HepG2 (cell line): ENCODE data around the gene GSTP1. TPM values are rescaled to one million over a fixed set of nuclear protein-coding genes. Genes with fewer than 3 reads are reported as not detected.

ENCODE experiments used
- BRCA1 ChIP-seq: sonication (generic); formaldehyde crosslinking; IDR thresholded peaks from 2 replicates; pipeline ENCODE4 v1.4.0; 2020; ENCODE audit warnings: missing genetic modification reagents
- HNF4A ChIP-seq: sonication (generic); formaldehyde crosslinking; IDR thresholded peaks from 2 replicates; pipeline ENCODE4 v1.4.0; 2020; ENCODE audit warnings: missing genetic modification reagents
- IKZF1 ChIP-seq: fragments of 450-650 bp; IDR thresholded peaks from 2 replicates; pipeline ENCODE4 v1.7.1; 2016
- MTF1 ChIP-seq: sonication (generic); formaldehyde crosslinking; IDR thresholded peaks from 2 replicates; pipeline ENCODE4 v1.5.0; 2020; ENCODE audit warnings: missing genetic modification reagents
- RORA ChIP-seq: sonication (generic); formaldehyde crosslinking; IDR thresholded peaks from 2 replicates; pipeline ENCODE4 v1.5.0; 2020; ENCODE audit warnings: mild to moderate bottlenecking, missing genetic modification reagents, moderate library complexity
- ZNF557 ChIP-seq: sonication (generic); formaldehyde crosslinking; IDR thresholded peaks from 2 replicates; pipeline ENCODE4 v1.4.0; 2020; ENCODE audit warnings: missing genetic modification reagents
- ZNF563 ChIP-seq: sonication (generic); formaldehyde crosslinking; IDR thresholded peaks from 2 replicates; pipeline ENCODE4 v1.8.0; 2022; ENCODE audit warnings: mild to moderate bottlenecking, moderate library complexity, missing genetic modification reagents
- polyA plus RNA-seq, 8 experiments: library from polyadenylated mRNA; depleted of rRNA in 3 of 8; stranded (reverse) in 7 of 8; unstranded in 1 of 8; fragments of >200 nt; fragmentation: Illumina TruSeq in 4 of 8; extraction: Trizol in 4 of 8; gene quantifications; 2 replicates each; pipeline versions ENCODE4 v1.2.1 to v1.2.3, GENCODE V29; 2011 to 2016; ENCODE audit warnings: low read depth in 4 of 8, missing spikeins in 1 of 8, mixed read lengths in 1 of 8; ENCODE audit not compliant: insufficient read depth in 1 of 8
- total RNA-seq, 5 experiments: library from RNA; depleted of rRNA; stranded (reverse); fragments of >200 nt; fragmentation: Illumina TruSeq; extraction: Trizol; gene quantifications; 2 replicates each; pipeline ENCODE4 v1.2.3, GENCODE V29; 2016; ENCODE audit warnings: low read depth in 1 of 5
- TF ChIP-seq, protein P1 (sequence below): sonication (generic); formaldehyde crosslinking; IDR thresholded peaks from 2 replicates; pipeline ENCODE4 v1.4.0; 2020; ENCODE audit warnings: mild to moderate bottlenecking, missing genetic modification reagents
- TF ChIP-seq, protein P2 (sequence below): sonication (generic); formaldehyde crosslinking; IDR thresholded peaks from 2 replicates; pipeline ENCODE4 v1.4.0; 2020; ENCODE audit warnings: mild to moderate bottlenecking, missing genetic modification reagents
- TF ChIP-seq, protein P3 (sequence below): sonication (generic); formaldehyde crosslinking; IDR thresholded peaks from 2 replicates; pipeline ENCODE4 v1.8.0; 2022; ENCODE audit warnings: mild to moderate bottlenecking, missing genetic modification reagents, moderate library complexity
- TF ChIP-seq, protein P4 (sequence below): sonication (generic); formaldehyde crosslinking; IDR thresholded peaks from 2 replicates; pipeline ENCODE4 v1.5.1; 2020; ENCODE audit warnings: missing genetic modification reagents, mild to moderate bottlenecking, borderline replicate concordance
- TF ChIP-seq, protein P5 (sequence below): sonication (generic); formaldehyde crosslinking; IDR thresholded peaks from 2 replicates; pipeline ENCODE4 v1.8.0; 2022; ENCODE audit warnings: missing genetic modification reagents, mild to moderate bottlenecking, moderate library complexity, borderline replicate concordance
- TF ChIP-seq, protein P6 (sequence below): sonication (generic); formaldehyde crosslinking; IDR thresholded peaks from 2 replicates; pipeline ENCODE4 v1.5.1; 2020; ENCODE audit warnings: mild to moderate bottlenecking, missing genetic modification reagents, moderate library complexity
- TF ChIP-seq, protein P7 (sequence below): sonication (generic); formaldehyde crosslinking; IDR thresholded peaks from 2 replicates; pipeline ENCODE4 v1.8.0; 2022; ENCODE audit warnings: missing genetic modification reagents, mild to moderate bottlenecking, borderline replicate concordance

The GSTP1 gene
- total and polyA plus RNA-seq, 2 of the 13 experiments (the other 11 are each of a cell fraction or from before 2014, with no cell fraction given): not detected

DNA sequence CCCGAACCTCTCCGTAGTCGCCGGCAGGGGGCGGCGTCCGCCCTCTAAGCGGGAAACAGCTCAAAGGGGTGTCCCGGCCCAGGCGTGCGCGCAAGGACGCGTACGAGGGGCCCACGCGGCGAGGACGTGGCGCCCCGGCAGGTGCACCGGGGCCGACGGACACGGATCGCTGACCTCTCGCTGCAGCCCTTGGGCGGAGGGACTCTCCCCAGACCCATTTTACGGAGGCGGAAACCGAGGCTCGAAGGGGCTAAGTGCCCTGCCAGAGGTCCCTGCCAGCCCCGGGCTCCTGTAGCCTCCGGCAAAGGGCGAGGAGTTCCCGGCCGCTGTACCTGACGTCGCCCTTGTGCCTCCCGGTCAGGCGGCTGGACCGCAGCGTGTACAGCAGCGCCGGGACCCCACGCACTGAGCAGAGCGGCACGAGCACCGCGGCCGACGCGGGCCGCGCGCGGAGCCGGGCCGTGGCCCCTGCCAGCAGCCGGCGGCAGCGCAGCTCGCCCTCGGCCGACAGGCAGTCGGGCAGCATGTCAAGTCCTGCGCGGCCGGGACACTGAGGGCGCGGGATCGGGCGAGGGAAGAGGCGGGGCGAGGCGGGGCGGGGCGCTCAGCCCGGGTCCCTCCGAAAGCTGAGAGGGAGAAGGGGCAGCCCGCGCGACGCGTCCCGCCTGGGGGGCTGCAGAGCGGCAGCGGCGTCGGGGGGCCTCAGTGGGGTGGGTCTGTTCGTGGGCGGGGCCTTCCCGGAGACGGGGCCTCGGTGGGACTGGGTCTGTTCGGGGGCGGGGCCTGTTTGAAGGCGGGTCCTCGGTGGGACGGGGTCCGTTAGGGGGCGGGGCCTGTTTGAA lies 46.0 kb downstream of the GSTP1 start, which contains the start of gene NUDT8 (continued):
- TF ChIP-seq, protein P1, sequence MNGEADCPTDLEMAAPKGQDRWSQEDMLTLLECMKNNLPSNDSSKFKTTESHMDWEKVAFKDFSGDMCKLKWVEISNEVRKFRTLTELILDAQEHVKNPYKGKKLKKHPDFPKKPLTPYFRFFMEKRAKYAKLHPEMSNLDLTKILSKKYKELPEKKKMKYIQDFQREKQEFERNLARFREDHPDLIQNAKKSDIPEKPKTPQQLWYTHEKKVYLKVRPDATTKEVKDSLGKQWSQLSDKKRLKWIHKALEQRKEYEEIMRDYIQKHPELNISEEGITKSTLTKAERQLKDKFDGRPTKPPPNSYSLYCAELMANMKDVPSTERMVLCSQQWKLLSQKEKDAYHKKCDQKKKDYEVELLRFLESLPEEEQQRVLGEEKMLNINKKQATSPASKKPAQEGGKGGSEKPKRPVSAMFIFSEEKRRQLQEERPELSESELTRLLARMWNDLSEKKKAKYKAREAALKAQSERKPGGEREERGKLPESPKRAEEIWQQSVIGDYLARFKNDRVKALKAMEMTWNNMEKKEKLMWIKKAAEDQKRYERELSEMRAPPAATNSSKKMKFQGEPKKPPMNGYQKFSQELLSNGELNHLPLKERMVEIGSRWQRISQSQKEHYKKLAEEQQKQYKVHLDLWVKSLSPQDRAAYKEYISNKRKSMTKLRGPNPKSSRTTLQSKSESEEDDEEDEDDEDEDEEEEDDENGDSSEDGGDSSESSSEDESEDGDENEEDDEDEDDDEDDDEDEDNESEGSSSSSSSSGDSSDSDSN (CRISPR knock-in tag): peak; percentile 68; the same call in 1 of the 2 replicates
- TF ChIP-seq BRCA1 (0 out of 2 replicates have a peak, but pooled peaks have one; percentile 38), IKZF1 (no peak), MTF1 (0 out of 2 replicates have a peak, but pooled peaks have one; percentile 72), HNF4A (CRISPR knock-in tag) (peak; percentile 38; the same call in 1 of the 2 replicates), ZNF563 (CRISPR knock-in tag) (peak; percentile 74; the same call in 1 of the 2 replicates), RORA (CRISPR knock-in tag) (no peak), ZNF557 (CRISPR knock-in tag) (peak; percentile 79; the same call in 1 of the 2 replicates)
- TF ChIP-seq, protein P2, sequence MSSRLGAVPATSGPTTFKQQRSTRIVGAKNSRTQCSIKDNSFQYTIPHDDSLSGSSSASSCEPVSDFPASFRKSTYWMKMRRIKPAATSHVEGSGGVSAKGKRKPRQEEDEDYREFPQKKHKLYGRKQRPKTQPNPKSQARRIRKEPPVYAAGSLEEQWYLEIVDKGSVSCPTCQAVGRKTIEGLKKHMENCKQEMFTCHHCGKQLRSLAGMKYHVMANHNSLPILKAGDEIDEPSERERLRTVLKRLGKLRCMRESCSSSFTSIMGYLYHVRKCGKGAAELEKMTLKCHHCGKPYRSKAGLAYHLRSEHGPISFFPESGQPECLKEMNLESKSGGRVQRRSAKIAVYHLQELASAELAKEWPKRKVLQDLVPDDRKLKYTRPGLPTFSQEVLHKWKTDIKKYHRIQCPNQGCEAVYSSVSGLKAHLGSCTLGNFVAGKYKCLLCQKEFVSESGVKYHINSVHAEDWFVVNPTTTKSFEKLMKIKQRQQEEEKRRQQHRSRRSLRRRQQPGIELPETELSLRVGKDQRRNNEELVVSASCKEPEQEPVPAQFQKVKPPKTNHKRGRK (CRISPR knock-in tag): no peak
- TF ChIP-seq, protein P3, sequence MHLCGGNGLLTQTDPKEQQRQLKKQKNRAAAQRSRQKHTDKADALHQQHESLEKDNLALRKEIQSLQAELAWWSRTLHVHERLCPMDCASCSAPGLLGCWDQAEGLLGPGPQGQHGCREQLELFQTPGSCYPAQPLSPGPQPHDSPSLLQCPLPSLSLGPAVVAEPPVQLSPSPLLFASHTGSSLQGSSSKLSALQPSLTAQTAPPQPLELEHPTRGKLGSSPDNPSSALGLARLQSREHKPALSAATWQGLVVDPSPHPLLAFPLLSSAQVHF (CRISPR knock-in tag): no peak; the same call in 1 of the 2 replicates
- TF ChIP-seq, protein P4, sequence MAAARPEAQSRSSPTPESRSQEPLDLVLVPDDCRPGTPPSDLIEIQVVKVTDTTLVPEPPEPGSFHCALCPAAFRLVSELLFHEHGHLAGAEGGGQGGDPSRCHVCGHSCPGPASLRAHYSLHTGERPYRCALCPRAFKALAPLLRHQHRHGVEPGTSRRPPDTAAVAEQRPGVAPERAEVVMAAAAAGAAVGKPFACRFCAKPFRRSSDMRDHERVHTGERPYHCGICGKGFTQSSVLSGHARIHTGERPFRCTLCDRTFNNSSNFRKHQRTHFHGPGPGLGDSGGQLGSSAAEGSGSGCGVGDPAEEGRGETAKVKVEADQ (CRISPR knock-in tag): peak; percentile 62; the same call in 1 of the 2 replicates
- TF ChIP-seq, protein P5, sequence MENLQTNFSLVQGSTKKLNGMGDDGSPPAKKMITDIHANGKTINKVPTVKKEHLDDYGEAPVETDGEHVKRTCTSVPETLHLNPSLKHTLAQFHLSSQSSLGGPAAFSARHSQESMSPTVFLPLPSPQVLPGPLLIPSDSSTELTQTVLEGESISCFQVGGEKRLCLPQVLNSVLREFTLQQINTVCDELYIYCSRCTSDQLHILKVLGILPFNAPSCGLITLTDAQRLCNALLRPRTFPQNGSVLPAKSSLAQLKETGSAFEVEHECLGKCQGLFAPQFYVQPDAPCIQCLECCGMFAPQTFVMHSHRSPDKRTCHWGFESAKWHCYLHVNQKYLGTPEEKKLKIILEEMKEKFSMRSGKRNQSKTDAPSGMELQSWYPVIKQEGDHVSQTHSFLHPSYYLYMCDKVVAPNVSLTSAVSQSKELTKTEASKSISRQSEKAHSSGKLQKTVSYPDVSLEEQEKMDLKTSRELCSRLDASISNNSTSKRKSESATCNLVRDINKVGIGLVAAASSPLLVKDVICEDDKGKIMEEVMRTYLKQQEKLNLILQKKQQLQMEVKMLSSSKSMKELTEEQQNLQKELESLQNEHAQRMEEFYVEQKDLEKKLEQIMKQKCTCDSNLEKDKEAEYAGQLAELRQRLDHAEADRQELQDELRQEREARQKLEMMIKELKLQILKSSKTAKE (CRISPR knock-in tag): no peak
- TF ChIP-seq, protein P6, sequence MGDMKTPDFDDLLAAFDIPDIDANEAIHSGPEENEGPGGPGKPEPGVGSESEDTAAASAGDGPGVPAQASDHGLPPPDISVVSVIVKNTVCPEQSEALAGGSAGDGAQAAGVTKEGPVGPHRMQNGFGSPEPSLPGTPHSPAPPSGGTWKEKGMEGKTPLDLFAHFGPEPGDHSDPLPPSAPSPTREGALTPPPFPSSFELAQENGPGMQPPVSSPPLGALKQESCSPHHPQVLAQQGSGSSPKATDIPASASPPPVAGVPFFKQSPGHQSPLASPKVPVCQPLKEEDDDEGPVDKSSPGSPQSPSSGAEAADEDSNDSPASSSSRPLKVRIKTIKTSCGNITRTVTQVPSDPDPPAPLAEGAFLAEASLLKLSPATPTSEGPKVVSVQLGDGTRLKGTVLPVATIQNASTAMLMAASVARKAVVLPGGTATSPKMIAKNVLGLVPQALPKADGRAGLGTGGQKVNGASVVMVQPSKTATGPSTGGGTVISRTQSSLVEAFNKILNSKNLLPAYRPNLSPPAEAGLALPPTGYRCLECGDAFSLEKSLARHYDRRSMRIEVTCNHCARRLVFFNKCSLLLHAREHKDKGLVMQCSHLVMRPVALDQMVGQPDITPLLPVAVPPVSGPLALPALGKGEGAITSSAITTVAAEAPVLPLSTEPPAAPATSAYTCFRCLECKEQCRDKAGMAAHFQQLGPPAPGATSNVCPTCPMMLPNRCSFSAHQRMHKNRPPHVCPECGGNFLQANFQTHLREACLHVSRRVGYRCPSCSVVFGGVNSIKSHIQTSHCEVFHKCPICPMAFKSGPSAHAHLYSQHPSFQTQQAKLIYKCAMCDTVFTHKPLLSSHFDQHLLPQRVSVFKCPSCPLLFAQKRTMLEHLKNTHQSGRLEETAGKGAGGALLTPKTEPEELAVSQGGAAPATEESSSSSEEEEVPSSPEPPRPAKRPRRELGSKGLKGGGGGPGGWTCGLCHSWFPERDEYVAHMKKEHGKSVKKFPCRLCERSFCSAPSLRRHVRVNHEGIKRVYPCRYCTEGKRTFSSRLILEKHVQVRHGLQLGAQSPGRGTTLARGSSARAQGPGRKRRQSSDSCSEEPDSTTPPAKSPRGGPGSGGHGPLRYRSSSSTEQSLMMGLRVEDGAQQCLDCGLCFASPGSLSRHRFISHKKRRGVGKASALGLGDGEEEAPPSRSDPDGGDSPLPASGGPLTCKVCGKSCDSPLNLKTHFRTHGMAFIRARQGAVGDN: peak; percentile 97
- TF ChIP-seq, protein P7, sequence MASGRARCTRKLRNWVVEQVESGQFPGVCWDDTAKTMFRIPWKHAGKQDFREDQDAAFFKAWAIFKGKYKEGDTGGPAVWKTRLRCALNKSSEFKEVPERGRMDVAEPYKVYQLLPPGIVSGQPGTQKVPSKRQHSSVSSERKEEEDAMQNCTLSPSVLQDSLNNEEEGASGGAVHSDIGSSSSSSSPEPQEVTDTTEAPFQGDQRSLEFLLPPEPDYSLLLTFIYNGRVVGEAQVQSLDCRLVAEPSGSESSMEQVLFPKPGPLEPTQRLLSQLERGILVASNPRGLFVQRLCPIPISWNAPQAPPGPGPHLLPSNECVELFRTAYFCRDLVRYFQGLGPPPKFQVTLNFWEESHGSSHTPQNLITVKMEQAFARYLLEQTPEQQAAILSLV (CRISPR knock-in tag): peak; percentile 58; the same call in 1 of the 2 replicates
